ENCODE data around the gene MRPS25. TPM values are rescaled to one million over a fixed set of nuclear protein-coding genes. Genes with fewer than 3 reads are reported as not detected.

Gene MRPS25
- total and polyA plus RNA-seq, 9 of the 15 experiments (the other 6 are each of a cell fraction or from before 2014, with no cell fraction given), result 34.3 to 129 (median 78.2) TPM

- TF ChIP-seq TFE3 (CRISPR knock-in tag; IDR thresholded peaks at IDR 0.05), result no peak
- TF ChIP-seq CBFA2T3 (IDR thresholded peaks at IDR 0.05), result no peak
- peak; percentile 67 to 72 for TF ChIP-seq NRF1 (conservative IDR thresholded peaks at IDR 0.05 in 1 of 2, IDR thresholded peaks at IDR 0.05 in 1 of 2)
- TF ChIP-seq POLR2A (conservative IDR thresholded peaks at IDR 0.05), result no peak
Measured at GRCh38 chr3:15063656-15064286, 1.3 kb downstream of the MRPS25 start (continued).

- Histone ChIP-seq H4K20me1 (replicated peaks; ENCODE audit: control insufficient read depth, insufficient read depth, low read length) (peaks cover 15% of the 10 kb centered on the region), H3K36me3 (ENCODE audit: control insufficient read depth, insufficient read depth, low read length) (peaks cover 45% of the 10 kb centered on the region), H3K79me2 (ENCODE audit: control insufficient read depth, insufficient read depth, low read length) (peaks cover 55% of the 10 kb centered on the region), H3K9me1 (ENCODE audit: control insufficient read depth, insufficient read depth, low read length) (peaks cover 6% of the 10 kb centered on the region), H3K27me3 (ENCODE audit: control insufficient read depth in 2 of 2, insufficient read depth in 2 of 2, low read length in 2 of 2) (no peaks in the 10 kb centered on the region), H3K9ac (ENCODE audit: insufficient read depth in 1 of 2, low read depth in 2 of 2, low read length in 2 of 2) (peak overlapping the region; percentile 78 to 99), H3K4me1 (replicated peaks in 1 of 2; ENCODE audit: control insufficient read depth in 2 of 2, insufficient read depth in 2 of 2, low read length in 2 of 2) (peaks cover 18 to 27% of the 10 kb centered on the region in 2 experiments; a peak in 4 of 5 replicates), H3K27ac (ENCODE audit: extremely low read depth, low read depth, low read length) (peak overlapping the region; percentile 99), H3K9me3 (replicated peaks; ENCODE audit: control insufficient read depth, insufficient read depth, low read depth, low read length) (no peaks in the 10 kb centered on the region; the same call in 1 of the 2 replicates), H2AFZ (ENCODE audit: low read depth, low read length) (no peak overlapping the region), H3K4me3 (peak overlapping the region; percentile 93), H3K4me2 (ENCODE audit: insufficient read depth, low read length) (peak overlapping the region; percentile 90)
- BruUV-seq (replicated peaks), result no TSS peak
- WGBS (ENCODE audit: insufficient coverage, low coverage, missing lambda C conversion rate), result 70% methylated on average over 4 of the region's 4 CpGs
- TF ChIP-seq ZNF124 (CRISPR knock-in tag; IDR thresholded peaks at IDR 0.05) (no peak), ZNF699 (CRISPR knock-in tag; IDR thresholded peaks at IDR 0.05; ENCODE audit: insufficient replicate concordance) (peak; percentile 22), ZNF274 (IDR thresholded peaks at IDR 0.05; ENCODE audit: borderline replicate concordance, low read depth, low read length) (no peak), CTCFL (IDR thresholded peaks at IDR 0.05; ENCODE audit: borderline replicate concordance, insufficient read depth, low read depth, low read length, poor library complexity, severe bottlenecking) (no peak), KLF10 (CRISPR knock-in tag; IDR thresholded peaks at IDR 0.05) (no peak)
- ATAC-seq (no peak), DNase-seq (ENCODE audit: extremely low read depth in 1 of 4, low spot score in 3 of 4) (no peak), FAIRE-seq (peak; percentile 44)
- CTCF ChIA-PET (ENCODE audit: low intra/inter-chr PET ratio), result no interaction called here
- in situ Hi-C loops (cut with MboI) (no loop called here), intact Hi-C loops (cut with micrococcal nuclease) (no loop called here)
- POLR2A ChIA-PET, result interaction anchor here (0.8 to 2.7 kb wide), 3 partner anchors 12 to 945 kb away, joined by 3 to 35 read pairs (median 3); no protein-coding TSS in a partner anchor
Measured at GRCh38 chr3:15063238-15063637, 1.9 kb downstream of the MRPS25 start.

Measured in K562 (cell line).